HFFc6 (cell line): ENCODE results near the gene POU2AF1. TPM values are rescaled to one million over a fixed set of nuclear protein-coding genes. Genes with fewer than 3 reads are reported as not detected.

Experiments used
- DNase-seq: peaks from one replicate; pipeline ENCODE4 v3.0.0-alpha.2; 2018
- H3K27ac Mint-ChIP-seq: 2 replicates; pipeline ENCODE4 v1.8.0; 2020; ENCODE audit warnings: mild to moderate bottlenecking, mixed read lengths
- H3K27me3 Mint-ChIP-seq: 2 replicates; pipeline ENCODE4 v1.8.0; 2021; ENCODE audit warnings: mild to moderate bottlenecking, moderate library complexity, mixed read lengths; ENCODE audit not compliant: insufficient read depth
- H3K36me3 Mint-ChIP-seq: 2 replicates; pipeline ENCODE4 v1.8.0; 2021; ENCODE audit warnings: low read depth, mixed read lengths
- H3K4me1 Mint-ChIP-seq: 2 replicates; pipeline ENCODE4 v1.8.0; 2020; ENCODE audit warnings: low read depth, mixed read lengths
- H3K4me3 Mint-ChIP-seq: 2 replicates; pipeline ENCODE4 v1.8.0; 2020; ENCODE audit warnings: mild to moderate bottlenecking, moderate library complexity, mixed read lengths
- H3K9me3 Mint-ChIP-seq: 2 replicates; pipeline ENCODE4 v1.8.0; 2020; ENCODE audit warnings: mild to moderate bottlenecking, mixed read lengths
- total RNA-seq, 6 experiments: library from RNA; stranded (reverse); fragmentation: NEBNext Ultra II Directional; extraction: Animal tissue kit (Norgen Biotek cat#: 25700); gene quantifications; 2 replicates in 1 of 6; 3 replicates in 5 of 6; pipeline ENCODE4 v1.2.3, GENCODE V29; 2021
- TF ChIP-seq, protein P1 (sequence below): fragments of 200-600 bp; sonication (generic); IDR thresholded peaks from 2 replicates; pipeline ENCODE4 v1.5.0; 2021; ENCODE audit warnings: antibody characterized with exemption, mild to moderate bottlenecking

Gene POU2AF1
- total RNA-seq, 6 experiments from 2014 or later: not detected

- no peak for DNase-seq
- H3K4me3 Mint-ChIP-seq: no peak overlapping the region
- no peaks in the 10 kb centered on the region for H3K36me3 Mint-ChIP-seq
- H3K27me3 Mint-ChIP-seq: no peaks in the 10 kb centered on the region; the same call in 1 of the 2 replicates
- H3K4me1 Mint-ChIP-seq: no peaks in the 10 kb centered on the region
- TF ChIP-seq, protein P1, sequence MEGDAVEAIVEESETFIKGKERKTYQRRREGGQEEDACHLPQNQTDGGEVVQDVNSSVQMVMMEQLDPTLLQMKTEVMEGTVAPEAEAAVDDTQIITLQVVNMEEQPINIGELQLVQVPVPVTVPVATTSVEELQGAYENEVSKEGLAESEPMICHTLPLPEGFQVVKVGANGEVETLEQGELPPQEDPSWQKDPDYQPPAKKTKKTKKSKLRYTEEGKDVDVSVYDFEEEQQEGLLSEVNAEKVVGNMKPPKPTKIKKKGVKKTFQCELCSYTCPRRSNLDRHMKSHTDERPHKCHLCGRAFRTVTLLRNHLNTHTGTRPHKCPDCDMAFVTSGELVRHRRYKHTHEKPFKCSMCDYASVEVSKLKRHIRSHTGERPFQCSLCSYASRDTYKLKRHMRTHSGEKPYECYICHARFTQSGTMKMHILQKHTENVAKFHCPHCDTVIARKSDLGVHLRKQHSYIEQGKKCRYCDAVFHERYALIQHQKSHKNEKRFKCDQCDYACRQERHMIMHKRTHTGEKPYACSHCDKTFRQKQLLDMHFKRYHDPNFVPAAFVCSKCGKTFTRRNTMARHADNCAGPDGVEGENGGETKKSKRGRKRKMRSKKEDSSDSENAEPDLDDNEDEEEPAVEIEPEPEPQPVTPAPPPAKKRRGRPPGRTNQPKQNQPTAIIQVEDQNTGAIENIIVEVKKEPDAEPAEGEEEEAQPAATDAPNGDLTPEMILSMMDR: no peak
- no peak overlapping the region for H3K27ac Mint-ChIP-seq
- no peaks in the 10 kb centered on the region for H3K9me3 Mint-ChIP-seq
Measured at GRCh38 chr11:111359223-111360149, 19.6 kb downstream of the POU2AF1 start.

DNA sequence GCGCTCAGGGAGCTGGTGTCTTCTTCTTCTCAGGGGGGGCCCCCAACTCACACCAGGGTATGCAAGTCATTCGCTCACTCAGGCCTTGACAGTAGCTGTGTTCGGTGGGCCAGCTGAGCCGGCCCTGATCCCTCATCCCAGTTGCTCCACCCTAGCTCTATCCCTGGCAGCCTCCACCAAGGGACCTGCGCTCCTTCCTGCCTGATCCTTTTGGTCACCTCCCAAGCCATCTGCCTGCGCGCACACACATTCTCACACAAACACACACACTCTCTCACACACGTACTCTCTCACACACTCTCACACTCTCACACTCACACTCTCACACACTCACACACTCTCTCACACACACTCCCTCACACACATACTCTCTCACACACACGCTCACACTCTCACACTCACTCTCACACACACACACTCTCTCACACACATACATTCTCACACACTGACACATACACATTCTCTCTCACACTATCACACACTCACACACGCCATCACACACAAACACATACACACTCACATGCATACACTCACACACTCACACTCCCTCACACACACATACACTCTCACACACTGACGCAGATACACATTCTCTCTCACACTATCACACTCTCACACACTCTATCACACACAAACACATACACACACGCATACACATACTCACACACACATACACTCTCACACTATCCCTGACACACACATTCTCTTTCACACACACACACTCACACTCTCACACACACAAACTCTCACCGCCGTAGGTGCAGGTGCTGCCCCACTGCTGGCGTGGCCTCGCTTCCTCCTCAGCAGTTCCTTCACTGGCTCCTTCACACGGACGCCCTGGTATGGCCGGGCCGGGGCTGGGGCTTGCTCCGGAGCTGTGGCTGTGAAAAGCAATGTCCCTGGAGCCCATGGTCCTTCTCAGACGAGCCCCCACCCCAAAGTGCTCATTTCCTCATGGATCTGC lies 20.8 kb downstream of the POU2AF1 start:
- H3K9me3 Mint-ChIP-seq: no peaks in the 10 kb centered on the region
- H3K4me3 Mint-ChIP-seq: no peak overlapping the region
- H3K27me3 Mint-ChIP-seq: peaks cover 1% of the 10 kb centered on the region

DNA sequence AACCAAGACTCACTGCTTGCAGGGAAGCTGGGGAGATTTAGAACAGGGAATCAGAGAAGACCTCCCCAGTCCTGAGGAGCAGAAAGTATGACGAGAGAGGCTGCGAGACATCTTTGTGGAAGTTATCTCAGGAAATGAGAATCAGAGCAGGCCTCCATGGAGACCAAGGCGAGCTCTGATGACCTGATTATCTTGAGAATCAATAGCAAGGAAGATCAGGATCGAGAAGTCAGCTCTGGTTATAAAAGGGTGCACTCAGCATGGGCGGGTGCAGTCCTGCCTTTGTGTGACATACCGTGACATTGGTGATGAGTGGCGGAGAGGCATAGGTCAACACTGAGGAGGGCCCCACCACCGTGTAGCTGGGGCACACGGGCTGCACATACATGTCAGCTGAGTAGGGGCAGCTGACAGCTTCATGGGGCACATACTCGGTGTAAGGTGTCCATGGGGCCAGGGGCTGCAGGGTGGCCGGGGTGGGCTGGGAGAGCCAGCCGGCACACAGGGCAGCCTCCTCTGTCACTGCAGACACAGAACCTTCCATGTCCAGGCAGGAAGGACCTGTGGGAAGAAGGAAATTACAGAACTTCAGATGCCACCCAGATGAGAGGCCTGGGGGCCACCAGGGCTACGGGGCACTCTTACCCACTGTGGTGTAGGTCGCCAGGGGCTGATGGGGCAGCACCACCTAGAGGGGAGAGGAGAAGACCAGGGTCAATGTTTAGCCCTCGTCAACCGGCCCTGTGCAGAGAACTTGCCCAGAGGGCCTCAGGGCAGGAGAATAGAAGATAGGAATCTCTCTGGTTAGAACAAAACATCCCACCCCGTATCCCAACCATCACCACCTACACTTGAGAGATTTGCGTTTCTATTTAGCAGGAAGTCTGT lies 21.7 kb downstream of the POU2AF1 start:
- Mint-ChIP-seq H3K36me3 (no peaks in the 10 kb centered on the region), H3K4me1 (no peaks in the 10 kb centered on the region), H3K27me3 (peaks cover 8% of the 10 kb centered on the region), H3K4me3 (no peak overlapping the region), H3K9me3 (no peaks in the 10 kb centered on the region), H3K27ac (no peak overlapping the region)
- DNase-seq: no peak
- TF ChIP-seq, protein P1: no peak

More for the DNA sequence above, 20.8 kb downstream of the POU2AF1 start:
- DNase-seq: no peak
- H3K36me3 Mint-ChIP-seq: no peaks in the 10 kb centered on the region
- H3K27ac Mint-ChIP-seq: no peak overlapping the region
- H3K4me1 Mint-ChIP-seq: no peaks in the 10 kb centered on the region
- TF ChIP-seq, protein P1: no peak

DNA sequence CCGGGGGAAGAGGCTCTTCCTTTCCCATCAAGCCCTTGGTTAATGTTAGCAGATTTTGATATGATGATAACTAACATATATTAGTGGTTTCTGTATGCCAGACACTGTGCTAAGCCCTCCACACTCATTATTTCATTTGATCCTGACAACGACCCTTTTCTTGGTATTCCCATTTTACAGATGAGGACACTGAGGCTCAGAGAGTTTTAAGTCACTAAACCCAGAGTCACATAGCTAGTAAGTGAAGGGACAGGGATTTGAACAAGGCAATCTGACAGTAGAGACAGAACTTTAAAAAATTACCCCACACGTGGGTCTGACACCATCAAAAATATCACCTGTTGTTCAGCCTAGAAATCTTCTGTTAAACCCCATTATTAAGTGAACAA lies 22.4 kb downstream of the POU2AF1 start:
- no peaks in the 10 kb centered on the region for H3K9me3 Mint-ChIP-seq
- H3K36me3 Mint-ChIP-seq: no peaks in the 10 kb centered on the region
- TF ChIP-seq, protein P1: no peak
- no peak for DNase-seq
- no peak overlapping the region for H3K27ac Mint-ChIP-seq
- H3K4me3 Mint-ChIP-seq: no peak overlapping the region
- H3K4me1 Mint-ChIP-seq: no peaks in the 10 kb centered on the region
- H3K27me3 Mint-ChIP-seq: peaks cover 10% of the 10 kb centered on the region
